Body of pancreas (tissue), 4 donors: ENCODE measurements around the gene DMGDH.

Experiments
- POLR2A ChIP-seq, 3 donors: fragments of 450-650 bp; IDR thresholded peaks; one replicate each; pipeline ENCODE4 v1.6.1; 2016; ENCODE audit warnings: antibody characterized with exemption in 3 of 3, mild to moderate bottlenecking in 2 of 3
- TF ChIP-seq, protein P1 (sequence below), 7 experiments: fragments of 450-650 bp in 4 of 7; fragments of 200-600 bp in 3 of 7; sonication (generic) in 3 of 7; IDR thresholded peaks; one replicate each; pipeline ENCODE4 v1.5.1; 2016 to 2019; ENCODE audit warnings: antibody characterized with exemption in 7 of 7

DNA sequence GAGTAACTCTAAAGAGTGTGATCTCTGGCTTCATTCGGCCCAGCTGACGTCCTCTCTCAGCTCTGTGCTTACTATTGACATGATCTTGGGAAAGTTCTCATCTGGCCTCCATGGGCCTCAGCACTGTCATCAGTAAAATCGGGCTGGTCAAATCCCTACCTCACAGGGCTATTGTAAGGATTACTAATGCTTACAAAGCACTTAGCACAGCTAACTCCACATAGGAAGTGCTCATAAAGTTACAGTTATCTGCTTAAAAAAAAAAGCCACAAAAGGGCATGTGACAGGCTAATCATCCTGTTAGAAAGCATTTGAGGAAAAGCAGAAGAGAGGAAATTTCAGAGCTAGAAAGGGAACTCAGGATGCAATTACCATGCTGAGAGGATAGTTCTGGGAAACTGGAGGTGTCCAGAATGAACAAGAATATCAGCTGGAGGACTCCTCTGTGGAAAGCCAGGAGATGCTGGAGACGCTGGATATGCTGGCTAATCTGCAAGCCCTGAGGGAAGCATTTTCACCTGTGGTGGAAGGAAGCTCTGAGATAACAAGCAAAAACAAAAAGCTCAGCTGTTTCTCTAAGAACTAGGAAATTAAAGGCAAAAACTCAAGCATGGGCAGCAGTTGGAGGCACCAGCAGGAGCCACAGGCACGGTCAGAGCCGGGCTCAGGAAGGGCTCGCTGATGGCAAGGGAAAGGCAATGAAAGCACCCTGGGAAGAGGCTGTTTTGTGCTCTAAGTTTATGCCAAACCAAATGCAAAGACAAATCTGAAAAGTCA, 37.7 kb upstream of the DMGDH start:
- TF ChIP-seq, protein P1, sequence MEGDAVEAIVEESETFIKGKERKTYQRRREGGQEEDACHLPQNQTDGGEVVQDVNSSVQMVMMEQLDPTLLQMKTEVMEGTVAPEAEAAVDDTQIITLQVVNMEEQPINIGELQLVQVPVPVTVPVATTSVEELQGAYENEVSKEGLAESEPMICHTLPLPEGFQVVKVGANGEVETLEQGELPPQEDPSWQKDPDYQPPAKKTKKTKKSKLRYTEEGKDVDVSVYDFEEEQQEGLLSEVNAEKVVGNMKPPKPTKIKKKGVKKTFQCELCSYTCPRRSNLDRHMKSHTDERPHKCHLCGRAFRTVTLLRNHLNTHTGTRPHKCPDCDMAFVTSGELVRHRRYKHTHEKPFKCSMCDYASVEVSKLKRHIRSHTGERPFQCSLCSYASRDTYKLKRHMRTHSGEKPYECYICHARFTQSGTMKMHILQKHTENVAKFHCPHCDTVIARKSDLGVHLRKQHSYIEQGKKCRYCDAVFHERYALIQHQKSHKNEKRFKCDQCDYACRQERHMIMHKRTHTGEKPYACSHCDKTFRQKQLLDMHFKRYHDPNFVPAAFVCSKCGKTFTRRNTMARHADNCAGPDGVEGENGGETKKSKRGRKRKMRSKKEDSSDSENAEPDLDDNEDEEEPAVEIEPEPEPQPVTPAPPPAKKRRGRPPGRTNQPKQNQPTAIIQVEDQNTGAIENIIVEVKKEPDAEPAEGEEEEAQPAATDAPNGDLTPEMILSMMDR (IDR thresholded peaks at IDR 0.05) = no peak
- no peak for TF ChIP-seq POLR2A (IDR thresholded peaks at IDR 0.05)
